Measurements from ENCODE around the gene B4GALT5.

- TF ChIP-seq, protein P1, sequence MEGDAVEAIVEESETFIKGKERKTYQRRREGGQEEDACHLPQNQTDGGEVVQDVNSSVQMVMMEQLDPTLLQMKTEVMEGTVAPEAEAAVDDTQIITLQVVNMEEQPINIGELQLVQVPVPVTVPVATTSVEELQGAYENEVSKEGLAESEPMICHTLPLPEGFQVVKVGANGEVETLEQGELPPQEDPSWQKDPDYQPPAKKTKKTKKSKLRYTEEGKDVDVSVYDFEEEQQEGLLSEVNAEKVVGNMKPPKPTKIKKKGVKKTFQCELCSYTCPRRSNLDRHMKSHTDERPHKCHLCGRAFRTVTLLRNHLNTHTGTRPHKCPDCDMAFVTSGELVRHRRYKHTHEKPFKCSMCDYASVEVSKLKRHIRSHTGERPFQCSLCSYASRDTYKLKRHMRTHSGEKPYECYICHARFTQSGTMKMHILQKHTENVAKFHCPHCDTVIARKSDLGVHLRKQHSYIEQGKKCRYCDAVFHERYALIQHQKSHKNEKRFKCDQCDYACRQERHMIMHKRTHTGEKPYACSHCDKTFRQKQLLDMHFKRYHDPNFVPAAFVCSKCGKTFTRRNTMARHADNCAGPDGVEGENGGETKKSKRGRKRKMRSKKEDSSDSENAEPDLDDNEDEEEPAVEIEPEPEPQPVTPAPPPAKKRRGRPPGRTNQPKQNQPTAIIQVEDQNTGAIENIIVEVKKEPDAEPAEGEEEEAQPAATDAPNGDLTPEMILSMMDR (conservative IDR thresholded peaks at IDR 0.05 in 1 of 2, IDR thresholded peaks at IDR 0.05 in 1 of 2; ENCODE audit: low read depth in 1 of 2, low read length in 2 of 2): no peak
- TF ChIP-seq EZH2 (IDR thresholded peaks at IDR 0.05; ENCODE audit: low read length, missing control alignments): no peak
Measured at GRCh38 chr20:49607568-49607967, 106.1 kb downstream of the B4GALT5 start.

Data from fibroblast of lung (primary cell).